NCI-H446 treated with DMSO at 0.1 percent for 48 hours (cell line): ENCODE results near the gene SMARCC1.

Source experiments
- DNase-seq: peaks from one replicate; lab custom pipeline; 2025; lab: John Stamatoyannopoulos, UW

The SMARCC1 gene

DNA sequence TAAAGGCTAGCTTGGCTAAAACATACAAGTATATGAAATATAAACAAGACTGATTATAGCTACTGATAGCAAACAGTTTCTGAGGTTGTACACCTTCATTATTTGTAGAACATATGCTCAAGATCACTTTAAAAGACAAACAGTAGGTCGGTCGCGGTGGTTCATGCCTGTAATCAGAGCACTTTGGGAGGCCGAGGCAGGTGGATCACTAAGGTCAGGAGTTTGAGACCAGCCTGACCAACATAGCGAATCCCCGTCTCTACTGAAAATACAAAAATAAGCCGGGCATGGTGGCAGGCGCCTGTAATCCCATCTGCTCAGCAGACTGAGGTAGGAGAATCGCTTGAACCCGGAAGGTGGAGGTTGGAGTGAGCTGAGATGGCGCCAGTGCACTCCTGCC is 80.3 kb downstream of the SMARCC1 start:
- DNase-seq, result no peak

DNA sequence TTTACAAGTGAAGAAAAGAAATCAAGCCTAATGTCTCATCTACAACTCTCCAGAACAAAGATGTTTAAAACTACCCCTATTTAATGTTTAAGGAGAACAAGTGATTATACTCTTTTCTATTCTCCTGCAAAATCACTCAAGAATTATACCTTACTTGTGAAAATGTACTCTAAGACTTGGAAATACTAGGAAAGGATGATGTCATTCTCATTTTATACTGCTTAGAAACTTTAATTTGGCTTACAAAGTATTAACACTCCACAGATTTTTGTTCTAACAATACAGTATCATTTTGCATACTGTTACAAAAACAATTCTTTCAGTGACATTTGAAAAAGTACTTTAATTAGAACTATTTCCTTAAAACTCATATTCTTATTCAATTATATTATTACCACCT is 89.5 kb downstream of the SMARCC1 start:
- no peak for DNase-seq

DNA sequence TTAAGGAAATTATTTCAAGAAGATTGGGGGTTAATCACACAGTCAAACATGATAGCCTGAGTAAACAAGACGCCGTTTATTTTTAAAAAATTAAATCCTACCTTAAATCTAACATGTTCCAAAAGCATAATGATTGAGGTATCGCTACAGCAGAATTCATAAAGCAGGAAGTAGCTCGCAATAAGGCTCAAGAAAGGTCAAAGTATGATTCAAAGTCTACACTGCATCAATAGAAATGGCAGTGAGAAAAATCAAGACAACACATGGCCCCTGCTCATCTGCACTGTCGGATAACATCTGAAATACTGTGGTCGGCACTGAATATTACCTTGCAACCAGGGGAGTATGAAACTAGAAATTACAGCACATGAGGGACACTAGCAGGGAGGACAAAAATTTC is 93.2 kb downstream of the SMARCC1 start:
- no peak for DNase-seq

DNA sequence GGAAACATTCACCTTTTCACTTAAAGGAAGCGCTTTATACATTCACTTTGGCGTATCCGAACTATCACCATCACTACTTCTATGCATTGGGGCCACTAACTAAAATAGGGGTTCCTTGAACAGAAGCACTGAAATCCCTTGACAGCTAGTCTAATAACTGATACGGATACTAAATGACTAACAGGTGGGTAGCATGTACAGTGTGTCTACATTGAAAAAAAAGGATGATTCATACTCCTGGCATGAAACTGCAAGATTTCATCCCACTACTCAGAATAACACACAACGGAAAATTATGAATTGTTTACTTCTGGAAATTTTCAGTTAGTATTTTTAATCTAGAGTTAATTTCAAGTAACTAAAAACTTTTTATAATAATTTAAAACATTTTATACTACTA is 96.7 kb downstream of the SMARCC1 start:
- DNase-seq, result no peak

DNA sequence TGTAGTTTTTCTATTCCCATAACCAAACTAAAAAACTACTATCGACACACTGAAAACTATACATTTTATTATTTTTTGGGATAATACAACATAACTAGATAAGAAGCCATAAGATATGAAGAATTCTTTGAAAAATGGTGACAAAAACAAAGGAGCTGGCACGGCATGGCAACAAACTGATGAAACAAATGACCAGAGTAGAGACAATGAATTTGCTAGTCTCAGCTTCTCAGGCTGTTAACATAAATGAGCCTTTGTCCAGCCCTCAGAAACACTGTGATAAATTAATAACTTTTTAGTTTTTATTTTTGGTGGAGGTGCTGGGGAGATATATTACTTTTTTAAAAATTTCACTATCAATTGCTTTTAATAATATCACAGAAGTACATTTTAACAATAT is 100.7 kb downstream of the SMARCC1 start:
- no peak for DNase-seq

DNA sequence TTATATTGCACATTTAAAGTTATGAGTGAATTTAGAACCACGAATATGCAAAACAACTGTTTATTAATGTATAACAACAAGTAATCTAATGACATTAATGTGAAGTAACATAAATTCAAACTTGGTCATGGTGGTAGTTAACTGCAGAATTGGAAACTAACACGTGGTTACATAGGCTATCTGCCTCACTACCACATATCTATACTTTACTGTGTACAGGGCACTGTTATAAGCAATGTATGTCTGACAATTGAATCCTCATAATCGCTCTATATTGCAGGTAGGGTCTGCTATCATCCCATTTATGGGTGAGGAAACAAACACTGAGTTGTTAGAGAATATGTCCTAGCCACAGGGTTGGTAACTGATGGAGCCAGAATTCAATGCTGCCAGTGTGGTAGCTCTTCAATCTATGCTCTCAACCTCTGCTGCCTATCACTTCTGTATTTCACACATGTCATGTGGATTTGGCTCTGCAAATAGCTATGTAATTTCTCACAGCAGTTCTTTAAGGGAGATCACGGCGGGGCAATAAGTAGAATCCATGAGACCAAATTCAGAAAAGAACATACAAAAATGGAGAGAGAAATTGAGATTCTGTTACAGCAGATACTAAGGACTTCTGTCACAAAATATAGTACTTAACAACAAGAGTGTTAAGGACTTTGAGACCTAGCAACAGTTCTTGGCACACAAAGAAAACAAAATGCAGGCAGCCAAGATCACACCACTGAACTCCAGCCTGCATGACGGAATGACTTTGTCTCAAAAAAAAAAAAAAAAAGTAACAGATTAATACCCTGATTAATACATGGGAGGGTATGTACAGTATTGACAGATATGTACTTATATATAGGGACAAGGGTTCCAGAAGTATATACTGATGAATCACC is 103.0 kb downstream of the SMARCC1 start:
- no peak for DNase-seq

DNA sequence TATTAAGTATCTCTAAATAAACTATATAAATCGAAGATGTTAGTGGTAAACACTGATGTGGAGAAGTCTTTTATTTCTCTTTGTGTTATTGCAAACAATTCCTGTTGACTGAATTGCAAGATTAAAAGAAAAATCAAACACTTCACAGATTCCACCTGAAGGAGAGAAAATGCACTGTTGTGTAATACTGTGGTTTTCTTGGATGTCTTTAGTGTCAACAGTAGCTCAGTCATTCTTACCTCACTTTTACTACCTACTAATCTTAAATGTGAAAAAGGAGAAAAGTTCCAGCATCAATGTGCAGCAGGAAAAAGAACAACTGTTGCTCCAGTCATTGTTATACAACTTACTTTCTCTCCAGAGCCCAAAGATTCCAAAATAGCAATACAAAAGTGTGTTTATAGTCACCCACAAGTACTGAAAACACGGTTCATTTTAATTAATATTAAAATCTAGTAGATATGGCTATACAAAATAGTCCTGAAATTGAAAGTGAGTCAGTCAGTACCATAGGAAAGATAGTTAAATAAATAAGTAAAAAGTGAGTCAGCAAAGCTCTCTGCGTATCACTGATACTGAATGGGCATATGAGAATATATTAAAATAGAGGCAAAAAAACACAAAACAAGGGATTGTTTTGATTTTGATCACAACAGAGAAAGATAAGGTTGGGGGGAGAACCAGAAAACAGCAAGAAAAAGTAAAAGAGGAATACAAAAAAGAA is 112.5 kb downstream of the SMARCC1 start:
- no peak for DNase-seq

DNA sequence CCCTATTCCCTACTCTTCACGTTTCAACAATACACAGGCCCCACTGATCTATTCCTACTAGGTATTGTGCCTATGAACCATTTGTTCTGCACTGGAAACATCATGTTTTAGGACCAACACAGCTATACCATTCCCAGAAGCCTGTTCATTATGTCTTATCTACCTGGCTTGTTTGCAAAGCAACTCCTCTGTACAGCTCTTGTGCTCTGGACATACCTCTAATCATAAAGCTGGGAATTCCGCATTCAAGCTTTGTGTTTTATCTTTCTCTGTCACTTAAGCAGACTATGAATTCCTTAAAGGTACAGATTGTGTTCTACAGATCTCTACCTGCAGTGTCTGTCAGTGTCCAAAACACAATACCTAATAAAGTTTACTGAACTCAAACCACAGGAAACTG is 115.6 kb downstream of the SMARCC1 start:
- DNase-seq, result no peak

DNA sequence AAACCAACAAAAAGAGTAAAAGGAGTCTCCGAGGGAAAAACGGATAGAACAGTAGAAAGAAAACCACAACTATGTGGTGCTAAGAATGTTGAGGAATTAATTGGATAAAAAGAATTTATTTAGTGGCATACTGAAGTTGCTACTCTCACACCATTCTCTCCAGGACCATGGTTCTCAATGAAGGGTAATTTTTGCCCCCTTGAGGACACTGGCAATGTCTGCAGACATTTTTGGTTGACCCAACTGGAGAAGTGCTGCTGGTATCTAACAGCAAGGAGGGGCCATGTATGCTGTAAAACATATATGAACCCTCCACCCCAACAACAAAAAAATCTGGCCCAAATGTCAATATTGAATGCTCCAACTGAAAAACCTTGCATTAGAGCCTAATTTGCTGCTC is 117.2 kb downstream of the SMARCC1 start:
- no peak for DNase-seq

DNA sequence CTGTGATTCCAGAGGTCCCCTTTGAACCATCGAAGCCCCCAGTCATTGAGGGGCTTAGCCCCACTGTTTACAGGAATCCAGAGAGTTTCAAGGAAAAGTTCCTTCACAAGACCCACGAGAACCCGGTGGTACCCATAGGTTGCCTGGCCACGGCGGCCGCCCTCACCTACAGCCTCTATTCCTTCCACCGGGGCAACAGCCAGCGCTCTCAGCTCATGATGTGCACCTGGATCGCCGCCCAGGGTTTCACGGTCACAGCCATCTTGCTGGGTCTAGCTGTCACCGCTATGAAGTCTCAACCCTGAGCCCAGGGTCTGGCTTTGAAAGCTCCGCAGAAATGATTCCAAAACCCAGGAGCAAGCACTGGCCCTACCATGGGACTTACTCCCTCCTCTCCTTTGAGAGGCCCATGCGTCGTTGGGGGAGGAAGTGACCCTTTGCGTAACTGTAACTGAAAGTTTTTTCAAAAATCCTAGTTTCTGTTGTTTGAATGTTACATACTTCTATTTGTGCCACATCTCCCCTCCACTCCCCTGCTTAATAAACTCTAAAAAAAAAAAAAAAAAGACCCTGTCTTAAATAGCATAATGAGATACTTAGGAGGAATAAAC is 118.0 kb downstream of the SMARCC1 start:
- no peak for DNase-seq

DNA sequence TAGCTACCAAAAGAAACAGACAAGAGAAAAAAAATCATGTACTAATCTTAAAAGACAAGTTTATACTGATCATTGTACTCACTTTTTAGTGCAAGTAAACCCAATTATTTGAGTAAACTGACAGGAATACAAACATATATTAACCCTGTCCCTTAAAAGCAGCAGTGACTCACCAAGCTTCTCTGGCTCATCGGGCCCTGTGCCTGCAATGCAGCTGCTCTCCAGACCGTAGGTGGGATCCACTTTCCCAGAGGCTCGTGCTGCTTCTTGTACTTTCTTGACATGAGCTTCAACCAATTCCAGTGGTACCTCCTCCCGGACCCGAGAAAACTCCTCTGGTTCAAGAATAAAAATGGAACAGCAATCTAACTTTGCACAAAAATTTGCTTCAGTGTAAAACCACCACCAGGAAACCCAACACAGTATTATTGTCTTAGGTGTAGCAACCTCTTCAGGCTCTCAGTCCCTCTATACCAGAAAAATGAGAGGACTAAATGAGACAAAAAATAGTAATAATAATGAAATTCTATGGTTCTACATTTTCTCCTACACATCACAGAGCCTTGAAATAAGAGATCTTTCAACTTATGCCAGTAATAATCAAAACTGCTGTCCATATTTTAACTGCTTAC is 120.5 kb downstream of the SMARCC1 start:
- DNase-seq, result no peak

DNA sequence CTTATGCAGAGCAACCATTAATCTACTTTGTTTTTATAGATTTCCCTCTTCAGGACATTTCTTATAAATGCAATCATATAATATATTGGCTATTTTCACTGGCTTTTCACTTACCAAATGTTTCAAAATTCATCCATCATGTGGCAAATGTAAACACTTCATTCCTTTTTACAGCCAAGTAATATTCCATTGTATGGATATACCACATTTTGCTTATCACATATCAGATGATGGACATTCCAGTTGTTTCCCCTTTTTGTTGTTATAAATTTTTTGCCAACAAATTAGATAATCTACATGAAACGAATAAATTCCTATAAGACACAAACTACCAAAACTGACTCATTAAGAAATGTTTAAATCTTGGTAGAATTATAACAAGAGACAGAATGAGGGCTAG is 123.2 kb downstream of the SMARCC1 start:
- no peak for DNase-seq

DNA sequence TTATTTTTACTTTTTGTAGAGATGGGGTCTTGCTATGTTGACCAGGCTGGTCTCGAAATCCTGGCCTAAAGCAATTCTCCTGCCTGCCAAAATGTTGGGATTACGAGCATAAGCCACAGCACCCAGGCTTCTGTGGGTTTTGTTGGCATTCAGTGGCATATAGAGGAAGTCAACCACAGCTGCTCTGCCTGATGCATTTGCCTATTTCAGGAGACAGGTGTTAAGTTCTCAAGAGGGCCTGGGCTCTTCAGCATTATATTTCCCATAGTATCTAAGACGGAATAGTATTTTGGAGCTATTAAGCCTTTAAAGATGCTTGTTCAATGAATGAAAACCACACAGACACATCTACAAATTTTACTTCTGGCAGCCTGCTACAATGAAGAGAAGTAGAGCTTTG is 129.6 kb downstream of the SMARCC1 start:
- DNase-seq, result no peak

DNA sequence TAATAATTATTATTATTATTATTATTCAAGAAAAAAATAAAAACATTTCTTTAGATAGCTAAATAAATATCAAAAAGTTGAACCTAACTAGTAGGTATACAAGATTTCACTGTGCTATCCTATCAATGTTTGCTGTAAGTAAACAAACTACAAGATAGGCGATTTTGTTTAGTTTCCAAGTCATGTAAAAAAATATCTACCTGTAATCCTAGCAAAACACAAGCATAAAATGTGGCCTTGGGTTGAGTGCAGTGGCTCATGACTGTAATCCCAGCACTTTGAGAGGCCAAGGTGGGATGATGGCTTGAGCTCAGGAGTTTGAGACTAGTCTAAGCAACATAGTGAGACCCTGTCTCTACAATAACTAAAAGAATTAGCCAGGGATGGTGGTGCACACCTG is 131.4 kb downstream of the SMARCC1 start:
- no peak for DNase-seq

DNA sequence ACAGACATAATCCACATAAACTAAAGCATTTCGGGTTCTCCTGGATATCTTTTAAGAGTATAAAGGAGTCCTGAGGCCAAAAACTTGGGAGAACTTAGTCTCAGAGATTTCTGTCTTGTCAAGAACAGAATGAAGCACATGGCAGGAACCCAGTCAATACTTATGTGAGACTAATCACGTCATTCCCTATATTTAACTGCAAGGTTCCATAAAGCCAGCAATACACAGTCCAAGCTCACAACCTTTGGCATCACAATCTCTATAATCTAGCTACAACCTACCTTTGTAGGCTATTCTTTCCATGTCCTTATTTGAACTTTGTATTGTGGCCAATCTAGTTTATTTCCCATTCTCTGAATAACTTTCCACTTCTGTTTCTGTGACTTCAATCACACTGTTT is 134.1 kb downstream of the SMARCC1 start:
- no peak for DNase-seq

DNA sequence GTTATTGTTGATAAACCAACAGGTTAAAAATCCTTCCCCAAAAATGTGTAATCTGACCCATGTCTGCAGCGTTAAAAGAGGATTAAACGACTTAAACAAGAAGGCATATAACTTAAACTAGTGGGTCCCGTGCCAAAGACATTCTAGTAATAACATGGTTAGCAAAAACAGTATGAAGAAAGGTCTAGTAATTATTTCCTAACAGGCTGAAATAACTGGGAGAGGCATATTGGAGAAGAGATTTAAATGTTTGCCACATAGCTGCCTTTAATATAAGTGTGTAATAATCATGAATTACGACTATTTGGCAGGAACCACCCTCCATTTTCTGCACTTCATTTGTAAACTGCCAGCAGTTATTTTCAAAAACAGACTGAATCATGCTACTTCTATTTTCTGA is 135.3 kb downstream of the SMARCC1 start:
- no peak for DNase-seq

DNA sequence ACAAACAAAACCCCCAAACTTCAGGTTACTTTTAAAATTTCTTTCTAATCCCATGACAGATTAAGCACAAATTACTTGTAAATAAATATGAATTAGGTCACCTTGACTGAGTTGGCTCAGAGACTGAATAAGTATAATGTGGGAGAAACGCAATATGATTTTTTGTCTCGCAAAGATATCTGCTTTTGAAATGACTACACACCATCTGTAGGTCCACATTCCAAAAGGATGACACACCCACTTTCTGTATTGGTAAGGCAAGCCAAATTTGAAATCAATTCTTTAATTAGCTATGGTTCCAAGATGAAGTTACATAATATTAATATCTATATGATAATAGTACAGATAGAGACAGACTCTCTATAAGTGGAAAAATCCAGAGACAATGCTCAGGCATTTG is 136.1 kb downstream of the SMARCC1 start:
- DNase-seq, result no peak

DNA sequence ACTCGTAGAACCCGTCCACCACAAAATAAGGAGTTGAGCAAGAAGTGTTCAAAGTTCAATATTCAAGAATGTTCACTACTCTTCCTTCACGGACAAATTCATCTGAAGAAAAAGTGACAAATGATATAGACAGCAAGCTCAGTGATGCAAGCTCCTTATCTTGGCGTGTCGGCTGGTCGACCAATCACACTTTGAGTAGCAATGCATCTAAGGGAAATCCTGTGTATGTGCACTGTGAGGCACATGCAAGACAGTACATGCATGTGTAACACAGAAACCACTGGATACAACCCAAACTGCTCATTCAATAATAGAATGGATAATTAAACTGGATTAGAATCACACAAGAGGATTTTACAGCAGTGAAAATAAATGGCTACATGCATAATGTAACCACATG is 138.6 kb downstream of the SMARCC1 start:
- DNase-seq, result no peak

DNA sequence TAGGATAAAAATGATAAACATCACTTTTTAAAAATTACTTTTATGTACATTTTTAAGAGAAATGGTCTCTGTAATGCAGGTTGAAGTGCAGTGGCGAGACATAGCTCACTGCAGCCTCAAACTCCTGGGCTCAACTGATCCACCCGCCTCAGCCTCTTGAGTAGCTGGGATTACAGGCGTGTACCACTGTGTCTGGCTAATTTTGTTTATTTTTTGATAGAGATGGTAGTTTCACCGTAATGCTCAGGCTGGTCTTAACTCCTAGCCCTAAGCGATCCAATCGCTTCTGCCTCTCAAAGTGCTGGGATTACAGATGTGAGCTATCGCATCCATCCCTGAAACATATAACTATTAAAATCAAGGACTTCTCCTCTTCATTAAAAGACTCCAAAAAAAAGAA is 140.0 kb downstream of the SMARCC1 start:
- DNase-seq, result no peak

DNA sequence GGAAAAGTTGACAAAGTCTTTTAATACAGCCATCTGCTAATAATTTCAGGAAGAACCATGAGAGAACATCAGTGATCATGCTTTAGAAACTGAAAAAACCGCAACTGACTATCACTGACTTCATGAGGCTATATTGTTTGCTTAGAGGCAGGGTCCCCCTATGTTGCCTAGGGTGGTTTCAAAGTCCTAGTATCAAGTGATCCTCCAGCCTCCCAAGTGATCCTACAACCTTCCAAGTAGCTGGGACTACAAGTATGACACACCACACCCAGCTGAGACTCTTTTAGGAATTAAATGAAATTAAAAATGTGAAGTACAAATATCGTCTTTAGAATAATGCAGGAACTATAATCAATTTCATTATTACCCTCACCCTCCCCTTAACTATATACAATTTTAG is 144.8 kb downstream of the SMARCC1 start:
- DNase-seq, result no peak

DNA sequence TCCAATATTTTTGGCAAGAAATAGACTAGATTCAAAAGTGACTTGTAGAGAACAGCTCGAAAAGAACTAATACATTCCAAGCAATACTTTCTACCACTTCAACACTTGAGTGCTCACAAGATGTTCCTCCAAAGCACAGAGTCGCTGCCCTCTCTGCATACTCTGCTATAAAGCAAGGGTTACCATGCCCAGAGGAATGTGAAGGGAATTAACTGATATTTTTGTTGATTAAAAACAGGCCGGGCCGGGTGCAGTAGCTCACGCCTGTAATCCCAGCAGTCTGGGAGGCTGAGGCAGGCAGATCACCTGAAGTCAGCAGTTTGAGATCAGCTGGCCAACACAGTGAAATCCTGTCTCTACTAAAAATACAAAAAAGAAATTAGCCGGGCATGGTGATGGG is 145.5 kb downstream of the SMARCC1 start:
- DNase-seq, result no peak

DNA sequence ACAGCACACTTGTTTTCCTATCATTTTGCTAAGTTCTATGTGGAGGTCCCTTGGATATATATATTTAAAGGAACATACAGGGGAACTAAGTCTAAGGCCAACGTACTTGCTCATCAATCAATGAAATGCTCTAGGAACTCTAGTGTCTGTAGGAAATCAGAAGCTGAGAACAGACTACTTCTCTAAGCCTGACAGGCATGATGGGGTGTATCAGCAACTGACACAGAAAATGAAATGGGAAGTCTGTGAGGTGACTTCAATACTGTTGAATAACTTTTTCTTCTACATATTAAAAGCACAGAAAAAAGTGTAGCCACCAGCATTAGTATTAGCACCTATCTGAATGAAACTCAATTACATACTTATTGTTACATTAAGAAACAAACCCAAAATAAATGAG is 146.2 kb downstream of the SMARCC1 start:
- no peak for DNase-seq

DNA sequence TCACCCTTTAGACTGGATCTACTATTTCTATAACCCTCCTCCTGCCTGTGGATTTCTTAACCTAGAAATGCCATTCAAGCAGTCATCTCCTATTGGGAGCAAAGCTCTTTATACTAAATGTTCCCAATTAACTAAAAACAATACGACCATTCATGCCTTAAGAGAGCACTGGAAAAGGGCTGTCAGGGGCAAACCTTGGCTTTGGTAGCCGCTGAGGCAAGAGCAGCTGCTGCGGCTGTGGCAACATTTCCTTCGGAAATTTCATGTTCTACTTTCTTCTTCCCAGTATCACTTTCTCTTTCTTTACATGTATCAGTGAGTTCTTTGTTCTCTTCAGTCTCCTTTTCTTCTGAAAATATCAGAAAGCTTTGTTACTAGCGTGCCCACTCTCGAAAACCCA is 146.7 kb downstream of the SMARCC1 start:
- no peak for DNase-seq
